CD4-positive, alpha-beta T cell treated with Interferon gamma for 1 hour (primary cell): ENCODE results near the gene UCK2.
A peak's percentile ranks its signal among the peaks of the same experiment; 100 is the strongest.

Source experiments
- DNase-seq: peaks from one replicate; pipeline ENCODE4 v3.0.0-alpha.2; 2020

The UCK2 gene

DNA sequence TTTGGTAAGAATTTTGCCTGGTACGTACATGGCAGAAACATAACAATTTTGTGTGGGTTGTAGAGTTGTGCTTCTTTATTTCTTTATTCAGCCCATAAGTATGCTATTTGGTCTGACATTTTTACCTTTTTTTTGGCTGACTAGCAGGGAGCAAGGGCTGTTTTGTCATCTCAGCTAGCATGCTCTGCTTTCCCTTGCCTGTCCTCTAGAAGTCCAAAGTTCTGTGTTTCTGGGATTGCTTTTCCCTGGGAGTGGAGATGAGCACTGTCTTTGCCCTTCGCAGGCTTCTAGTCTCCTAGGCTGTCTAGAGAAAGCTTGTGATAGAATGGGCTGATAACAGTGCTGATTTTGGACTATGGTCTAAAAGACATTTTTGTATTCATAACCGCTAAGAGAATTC lies 7.5 kb downstream of the UCK2 start:
- no peak for DNase-seq

DNA sequence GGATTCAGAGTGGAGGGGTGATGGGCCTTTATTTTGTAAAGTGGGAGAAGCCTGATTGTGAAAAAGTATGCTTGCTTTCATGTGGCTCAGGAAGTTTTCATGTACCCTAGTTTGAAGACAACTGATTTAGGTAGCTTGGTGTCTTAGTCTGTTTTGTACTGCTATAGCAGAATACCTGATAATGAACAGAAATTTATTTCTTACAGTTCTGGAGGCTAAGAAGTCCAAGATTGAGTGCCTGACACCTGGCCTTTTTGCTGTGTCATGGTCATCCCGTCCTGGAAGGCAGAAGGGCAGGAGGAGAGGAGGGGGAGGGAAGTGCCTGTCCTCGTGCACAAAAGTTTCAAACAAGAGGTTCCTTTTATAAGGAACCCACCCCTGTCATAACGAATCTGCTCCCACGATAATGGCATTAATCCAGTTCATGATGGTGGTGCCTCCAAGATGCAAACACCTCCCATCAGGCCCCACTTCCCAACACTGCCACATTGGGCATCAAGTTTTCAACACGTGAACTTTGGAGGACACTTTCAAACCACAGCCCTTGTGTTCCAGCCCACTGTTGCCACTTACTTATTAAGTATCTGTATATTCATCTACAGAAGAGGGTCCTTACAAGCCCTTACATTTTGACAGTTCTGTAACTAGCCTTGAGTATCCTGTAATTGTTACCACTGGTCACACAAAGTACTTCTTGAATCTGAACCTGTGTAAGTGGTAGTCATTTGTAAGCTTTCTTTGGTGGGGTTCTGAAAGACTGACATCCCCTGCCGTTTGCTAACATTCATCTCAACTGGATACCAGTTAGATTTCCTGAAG lies 9.5 kb downstream of the UCK2 start:
- no peak for DNase-seq

DNA sequence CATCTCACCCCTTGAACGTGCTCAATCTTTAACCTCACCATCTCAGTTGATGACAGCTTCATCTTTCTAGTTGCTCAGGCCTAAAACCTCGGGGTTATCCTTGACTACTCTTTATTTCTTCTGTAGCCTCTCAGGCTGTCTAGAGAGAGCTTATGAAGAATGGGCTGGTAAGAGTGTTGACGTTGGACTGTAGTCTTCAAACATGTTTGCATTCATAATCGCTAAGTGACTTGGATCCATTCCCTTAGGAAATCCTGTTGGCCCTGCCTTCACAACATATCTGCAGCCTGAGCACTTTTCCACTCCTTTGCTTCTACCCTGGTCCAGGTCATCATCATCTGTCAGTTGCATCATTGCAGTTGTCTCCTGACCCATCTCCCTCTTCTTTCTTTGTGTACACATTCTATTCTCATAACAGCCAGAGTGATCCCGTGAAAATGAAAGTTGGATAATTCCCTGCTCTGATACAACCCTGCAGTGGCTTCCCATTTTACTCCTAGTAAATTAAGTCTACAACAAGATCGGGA lies 10.5 kb downstream of the UCK2 start:
- no peak for DNase-seq

DNA sequence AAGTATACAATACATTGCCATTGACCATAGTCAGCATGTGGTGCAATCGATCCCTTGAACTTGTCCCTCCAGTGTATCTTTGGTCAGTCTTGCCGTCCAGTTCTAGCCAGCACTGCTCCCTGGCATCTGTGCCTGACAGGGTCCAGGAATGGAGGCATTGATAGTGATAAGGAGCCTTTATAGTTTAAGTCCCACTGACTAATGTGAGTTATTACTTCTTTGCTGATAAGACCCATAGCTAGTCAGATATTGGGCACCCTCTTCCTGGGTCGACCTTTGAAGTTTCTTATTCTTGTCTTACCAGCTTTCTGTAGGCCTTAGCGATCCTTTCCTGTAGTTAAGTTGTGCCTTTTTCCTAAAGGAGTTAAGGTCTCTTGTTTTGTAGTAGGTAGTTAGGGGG lies 13.0 kb downstream of the UCK2 start:
- DNase-seq, result no peak

DNA sequence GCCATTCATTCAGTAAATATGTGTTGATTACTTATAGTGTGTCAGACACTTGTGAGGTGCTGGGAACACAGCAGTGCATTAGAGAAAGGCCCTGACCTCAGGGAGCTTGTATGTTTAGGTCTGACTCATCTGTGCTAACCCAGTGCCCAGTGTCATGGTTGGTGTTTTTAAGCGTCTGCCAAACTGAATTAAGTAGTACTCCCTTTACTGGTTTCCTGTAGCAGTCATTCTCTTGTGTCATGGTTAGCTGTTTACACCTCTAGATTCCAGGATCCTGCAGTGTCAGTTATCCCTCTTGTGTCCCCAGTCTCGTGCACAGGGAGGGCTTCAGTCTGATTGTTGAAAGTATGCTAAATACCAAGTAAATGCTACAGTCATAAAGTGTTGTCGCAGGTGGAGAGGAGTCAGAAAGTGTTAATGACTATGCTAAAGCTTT lies 14.2 kb downstream of the UCK2 start:
- no peak for DNase-seq

DNA sequence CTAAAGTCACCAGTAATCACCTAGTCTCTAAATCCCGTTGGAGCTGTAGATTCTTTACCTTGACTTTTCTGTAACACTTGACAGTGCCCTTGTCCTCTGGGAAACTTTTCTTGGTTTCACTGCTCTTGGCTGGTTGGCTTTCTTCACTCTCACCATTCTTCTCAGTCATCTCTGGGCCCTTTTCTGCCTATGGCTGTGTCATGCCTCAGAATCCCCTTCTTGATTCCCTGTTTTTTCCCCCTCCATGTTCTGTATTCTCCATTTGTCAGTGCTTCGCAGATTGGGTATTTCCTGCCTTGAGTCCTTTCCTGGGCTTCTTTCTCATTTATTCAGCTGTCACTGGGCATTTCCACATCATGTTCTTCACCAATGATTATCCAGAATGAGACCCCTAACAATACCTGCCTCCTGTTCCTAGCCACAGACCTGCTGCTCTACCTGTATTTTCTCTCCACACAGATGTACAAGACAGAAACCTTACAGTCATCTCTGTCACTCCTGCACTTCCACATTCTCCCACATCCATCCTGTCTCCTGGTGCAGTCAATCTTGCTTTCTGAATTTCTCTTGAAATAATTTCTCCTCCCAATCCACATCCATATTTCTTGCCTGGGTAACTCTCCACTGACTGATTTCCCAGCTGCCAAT lies 14.7 kb downstream of the UCK2 start:
- no peak for DNase-seq

DNA sequence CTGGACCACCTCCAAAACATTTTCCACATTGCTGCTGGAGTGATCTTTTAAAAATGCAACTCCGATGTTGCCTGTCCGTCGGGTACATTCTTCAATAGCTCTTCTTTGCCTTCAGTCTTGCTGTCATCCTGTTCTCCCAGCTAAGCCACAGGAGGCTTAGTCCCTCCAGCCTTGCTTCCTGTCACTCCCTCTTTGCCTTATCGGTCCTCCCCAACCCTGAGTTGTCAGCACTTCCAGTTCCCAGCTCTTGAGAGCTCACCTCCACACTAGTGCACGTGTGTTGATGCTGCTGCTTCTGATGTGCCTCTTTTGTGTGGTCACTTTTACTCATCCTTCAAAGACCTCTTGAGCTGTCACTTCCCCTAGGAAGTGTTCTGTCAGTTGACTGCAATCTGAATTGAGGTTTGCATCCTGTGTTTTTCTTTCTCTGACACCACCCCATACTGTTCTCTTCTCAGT lies 15.3 kb downstream of the UCK2 start:
- no peak for DNase-seq

DNA sequence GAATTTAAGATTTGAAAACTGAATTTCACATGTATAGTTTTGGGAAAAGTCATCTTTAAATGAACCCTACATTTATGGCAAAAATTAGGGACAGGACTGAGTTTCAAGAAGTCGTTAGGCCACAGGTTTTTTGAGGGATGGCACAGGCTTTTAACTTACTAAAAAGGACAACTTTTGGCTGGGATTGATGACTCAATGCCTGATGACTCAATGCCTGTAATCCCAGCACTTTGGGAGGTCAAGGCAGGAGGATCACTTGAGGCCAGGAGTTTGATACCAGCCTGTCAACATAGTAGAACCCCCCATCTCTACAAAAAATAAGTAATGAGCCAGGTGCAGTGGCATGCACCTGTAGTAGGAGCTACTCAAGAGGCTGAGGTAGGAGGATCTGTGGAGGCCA lies 15.9 kb downstream of the UCK2 start:
- DNase-seq, result no peak

DNA sequence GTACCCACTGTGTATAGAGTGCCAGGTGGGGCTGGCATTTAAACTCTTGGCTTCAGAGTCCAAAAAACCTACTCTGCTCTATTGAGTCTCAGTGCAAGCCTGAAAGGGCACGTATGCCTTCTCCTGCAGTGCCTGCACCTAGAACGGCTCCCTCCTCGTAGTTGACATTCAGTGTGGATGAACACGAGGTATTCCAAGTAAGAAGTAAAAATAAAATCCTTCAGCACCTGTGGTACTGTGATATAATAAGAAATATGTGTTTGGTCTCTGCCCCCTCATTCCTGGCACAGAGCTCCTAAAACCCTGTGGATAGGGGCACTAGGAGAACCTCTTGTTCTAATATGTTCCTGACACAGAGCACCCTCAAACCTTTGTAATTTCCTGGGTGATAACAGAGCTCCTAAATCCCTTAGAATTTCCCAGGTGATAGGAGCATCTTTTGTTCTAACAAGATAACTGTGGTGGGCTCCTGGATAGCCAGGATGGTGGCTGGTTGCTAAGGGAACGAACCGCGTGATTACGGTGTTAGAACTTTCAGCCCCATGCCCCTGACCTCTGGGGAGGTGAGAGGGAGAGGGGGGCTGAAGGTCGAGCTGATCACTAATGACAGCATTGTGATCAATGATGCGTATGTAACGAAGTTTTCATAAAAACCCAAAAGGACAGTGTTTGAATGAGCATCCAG lies 16.8 kb downstream of the UCK2 start:
- no peak for DNase-seq

DNA sequence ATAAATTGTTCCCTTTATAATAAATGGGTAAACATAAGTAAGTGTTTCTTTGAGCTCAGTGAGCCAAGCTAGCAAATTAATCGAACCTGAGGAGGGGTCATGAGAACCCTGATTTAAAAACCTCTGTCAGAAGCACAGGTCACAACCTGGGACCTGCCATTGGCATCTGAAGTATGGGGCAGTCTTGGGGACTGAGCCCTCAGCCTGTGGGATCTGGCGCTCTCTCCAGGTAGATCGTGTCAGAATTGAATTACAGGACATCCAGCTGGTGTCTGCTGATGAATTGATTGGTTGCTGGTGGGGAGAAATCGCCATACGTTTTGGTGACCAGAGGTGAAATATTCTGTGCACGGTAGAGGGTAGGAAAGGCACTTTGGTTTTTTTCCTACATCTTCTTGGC lies 17.5 kb downstream of the UCK2 start:
- no peak for DNase-seq

DNA sequence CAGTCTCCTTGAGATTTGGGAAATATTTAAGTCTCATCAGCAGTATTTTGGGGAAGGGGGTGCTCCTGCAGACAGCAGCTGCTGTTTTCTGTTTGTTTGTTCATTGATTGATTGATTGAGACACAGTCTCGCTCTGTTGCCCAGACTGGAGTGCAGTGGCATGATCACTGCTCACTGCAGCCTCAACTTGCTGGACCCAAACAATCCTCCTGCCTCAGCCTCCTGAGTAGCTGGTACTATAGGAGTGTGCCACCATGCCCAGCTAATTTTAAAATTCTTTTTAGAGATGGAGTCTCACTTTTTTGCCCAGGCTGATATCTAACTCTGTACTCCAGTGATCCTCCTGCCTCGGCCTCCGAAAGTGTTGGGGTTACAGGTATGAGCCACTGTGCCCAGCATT lies 18.2 kb downstream of the UCK2 start:
- no peak for DNase-seq

DNA sequence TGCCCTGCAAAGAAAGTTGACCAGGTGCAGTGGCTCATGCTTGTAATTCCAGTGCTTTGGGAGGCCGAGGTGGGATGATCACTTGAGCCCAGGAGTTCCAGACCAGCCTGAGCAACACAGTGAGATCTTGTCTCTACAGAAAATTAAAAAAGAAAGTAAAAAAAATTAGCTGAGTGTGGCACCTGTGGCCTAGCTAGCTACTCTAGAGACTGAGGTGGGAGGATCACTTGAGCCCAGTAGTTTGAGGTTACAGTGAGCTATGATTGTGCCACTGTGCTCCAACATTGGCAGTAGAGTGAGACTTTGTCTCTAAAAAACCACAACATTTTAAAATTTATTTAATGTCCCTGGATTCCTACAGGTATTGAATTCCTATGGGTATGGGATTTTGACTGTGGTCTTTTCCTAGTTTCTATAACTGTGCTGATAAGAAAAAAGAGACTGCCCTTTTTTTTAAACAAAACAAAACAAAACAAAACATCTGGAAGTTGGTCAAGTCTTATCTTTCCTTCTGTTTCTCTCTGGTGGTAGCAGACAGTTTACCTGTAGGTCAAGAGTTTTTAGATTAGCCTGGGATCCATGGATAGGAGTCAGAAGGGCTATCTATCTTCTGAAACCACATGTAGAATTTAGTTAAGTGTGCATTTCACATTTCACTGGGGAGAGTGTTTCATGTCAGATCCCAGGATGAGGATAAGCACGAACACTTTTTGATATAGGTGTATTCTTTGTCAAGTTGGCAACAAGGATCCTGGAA lies 18.8 kb downstream of the UCK2 start:
- no peak for DNase-seq

DNA sequence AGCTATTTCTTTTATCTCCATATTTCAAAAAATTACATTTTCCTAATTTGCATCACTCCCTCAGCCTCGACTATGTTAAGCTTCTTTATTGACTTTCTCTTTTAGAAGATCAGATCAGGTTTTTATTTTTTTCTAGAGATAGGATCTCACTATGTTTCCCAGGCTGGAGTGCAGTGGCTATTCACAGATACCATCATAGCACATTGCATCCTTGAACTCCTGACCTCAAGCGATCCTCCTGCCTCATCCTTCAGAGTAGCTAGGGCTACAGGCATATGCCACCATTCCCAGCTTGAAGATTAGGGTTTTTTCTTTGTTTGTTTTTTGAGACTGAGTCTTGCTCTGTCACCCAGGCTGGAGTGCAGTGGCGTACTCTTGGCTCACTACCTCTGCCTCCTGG lies 20.1 kb downstream of the UCK2 start:
- DNase-seq, result no peak

DNA sequence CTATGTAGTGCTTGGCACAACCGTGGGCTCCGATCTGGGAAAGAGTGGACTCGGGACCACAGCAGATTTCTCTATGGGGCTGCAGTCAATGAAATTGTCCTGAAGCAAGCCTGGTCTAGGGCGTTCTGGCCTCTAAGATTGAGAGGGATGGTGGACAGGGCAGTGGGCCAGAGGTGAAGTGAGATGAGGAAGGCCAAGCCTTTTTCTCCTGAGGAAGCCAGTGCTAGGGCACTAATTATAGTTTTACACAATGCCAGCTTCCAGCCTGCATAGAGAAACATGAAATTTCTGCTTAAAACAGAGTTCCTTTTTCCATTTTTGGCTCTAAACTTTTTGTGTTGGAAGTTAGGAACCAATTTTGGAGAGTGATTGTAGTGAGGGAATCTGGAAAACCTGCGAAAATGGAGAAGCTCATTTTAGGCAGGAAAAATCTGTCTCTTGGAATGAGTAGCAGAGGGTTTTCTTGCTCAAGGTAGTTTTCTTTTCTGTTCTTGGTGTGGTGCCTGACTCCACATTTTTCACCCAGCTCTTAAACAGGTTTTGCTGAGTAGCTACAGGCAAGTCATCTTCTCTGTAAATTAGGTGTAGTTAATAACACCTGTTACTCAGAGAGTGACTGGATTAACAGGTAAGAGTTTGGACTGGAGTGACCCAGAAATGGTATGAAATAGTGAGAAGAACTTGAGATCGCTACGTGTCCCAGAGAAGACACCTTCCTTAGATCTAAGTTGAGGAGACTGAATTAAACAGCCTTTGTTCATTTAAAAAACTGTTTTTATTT lies 22.1 kb downstream of the UCK2 start:
- no peak for DNase-seq

DNA sequence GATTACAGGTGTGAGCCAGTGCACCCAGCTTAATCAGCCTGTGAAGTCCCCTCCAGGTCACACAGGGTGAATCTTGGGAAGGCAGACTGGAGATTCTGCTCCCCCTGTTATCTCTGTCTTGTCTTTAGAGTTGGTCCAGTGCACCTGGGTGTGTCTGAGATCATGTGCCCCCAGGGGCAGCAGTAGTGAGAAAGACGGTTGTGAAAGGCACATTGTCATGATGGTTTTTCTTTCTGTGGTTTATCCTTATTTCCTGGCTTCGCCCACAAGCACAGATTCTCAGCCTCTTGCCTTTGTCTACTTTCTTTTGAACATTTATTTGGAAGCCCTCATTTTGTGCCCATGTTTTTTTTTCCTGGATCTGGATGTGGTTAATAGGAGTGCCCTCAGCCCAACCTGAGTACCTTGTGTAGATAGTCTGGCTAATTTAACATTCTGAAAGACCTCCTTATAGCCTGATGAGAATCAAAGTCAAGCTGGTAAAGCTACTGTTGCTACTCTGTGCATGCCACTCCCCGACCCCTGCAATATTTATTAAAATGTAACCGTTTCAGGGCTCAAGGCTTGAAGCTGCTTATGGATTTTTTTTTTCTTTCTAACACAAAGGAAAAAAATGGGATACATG lies 23.7 kb downstream of the UCK2 start:
- DNase-seq, result no peak

DNA sequence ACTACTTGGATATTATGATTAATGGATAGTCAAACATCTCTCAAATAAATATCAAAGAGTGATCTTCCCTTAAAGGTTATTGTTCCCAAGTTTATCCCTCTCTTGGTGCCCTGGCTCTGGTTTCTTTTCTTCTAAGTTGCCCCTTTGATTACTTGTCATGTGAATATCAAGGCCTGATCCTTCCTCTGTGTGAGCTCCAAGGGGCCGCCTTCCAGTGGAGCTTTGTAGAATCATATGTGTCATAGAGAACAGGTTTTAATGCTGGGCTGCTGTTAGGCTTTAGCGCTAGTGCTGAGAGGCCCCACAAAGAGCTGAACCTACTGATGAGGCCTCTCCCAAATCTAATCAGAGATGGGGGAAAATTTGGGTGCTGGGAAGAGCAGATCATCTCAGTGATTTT lies 25.5 kb downstream of the UCK2 start:
- no peak for DNase-seq

DNA sequence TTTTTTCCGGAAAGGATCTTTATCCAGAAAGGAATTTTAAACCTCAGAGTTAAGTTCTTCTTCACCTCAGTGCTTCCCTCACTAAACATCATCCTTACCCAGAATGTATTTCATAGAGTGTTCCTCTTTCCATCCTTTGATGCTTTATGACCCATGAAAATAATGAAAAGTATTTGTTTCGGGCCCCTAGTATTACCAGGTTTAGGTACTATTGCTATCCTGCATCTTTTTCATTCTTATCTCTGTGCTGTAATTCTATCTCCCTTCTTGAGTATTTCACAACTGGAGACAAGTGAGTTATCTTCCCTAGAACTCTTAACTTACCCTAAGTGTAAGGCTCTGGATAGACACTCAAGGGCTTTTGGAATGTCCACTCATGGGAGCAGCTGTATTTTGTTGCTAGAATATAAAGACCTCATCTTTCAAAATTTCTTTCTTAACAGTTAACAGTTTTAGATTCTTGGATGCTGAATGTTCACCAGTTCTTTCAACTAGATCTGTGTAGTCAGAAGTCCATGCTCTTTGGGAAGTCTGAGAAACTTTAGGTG lies 26.2 kb downstream of the UCK2 start:
- DNase-seq, result no peak

DNA sequence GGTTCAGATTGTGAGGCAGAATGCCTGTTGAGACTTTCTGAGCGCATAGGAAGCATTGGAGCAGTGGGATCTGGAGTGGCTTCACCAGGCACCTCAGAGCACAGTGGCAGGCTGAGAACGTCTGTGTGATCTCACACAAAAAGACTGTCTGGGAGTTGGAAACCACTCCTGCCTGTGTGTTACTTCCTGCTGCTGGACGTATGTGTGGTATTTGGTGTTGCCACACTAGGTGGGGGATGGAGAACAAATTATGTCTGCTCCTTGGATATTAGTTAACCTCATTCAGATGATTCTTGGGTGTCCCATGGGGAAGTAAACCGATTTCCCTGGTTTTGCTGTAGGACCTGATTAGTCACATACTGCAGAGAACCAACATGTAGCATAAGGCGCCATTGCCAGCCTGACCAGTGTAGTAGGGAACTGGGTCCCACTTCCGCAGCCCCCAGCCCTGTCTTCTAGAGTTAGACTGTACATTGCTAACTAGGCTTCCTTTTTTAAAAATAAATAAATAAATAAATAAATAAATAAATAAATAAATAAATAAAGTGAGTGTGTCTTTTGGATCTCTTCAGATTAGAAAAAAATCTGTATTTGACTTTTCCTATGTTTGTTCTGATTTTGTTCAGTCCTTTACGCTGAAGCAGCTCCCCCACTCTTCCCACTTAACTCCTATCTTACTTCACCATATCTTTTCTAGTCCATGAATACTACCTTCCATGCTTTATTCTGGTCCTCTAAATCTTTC lies 26.9 kb downstream of the UCK2 start:
- DNase-seq, result peak; percentile 30

DNA sequence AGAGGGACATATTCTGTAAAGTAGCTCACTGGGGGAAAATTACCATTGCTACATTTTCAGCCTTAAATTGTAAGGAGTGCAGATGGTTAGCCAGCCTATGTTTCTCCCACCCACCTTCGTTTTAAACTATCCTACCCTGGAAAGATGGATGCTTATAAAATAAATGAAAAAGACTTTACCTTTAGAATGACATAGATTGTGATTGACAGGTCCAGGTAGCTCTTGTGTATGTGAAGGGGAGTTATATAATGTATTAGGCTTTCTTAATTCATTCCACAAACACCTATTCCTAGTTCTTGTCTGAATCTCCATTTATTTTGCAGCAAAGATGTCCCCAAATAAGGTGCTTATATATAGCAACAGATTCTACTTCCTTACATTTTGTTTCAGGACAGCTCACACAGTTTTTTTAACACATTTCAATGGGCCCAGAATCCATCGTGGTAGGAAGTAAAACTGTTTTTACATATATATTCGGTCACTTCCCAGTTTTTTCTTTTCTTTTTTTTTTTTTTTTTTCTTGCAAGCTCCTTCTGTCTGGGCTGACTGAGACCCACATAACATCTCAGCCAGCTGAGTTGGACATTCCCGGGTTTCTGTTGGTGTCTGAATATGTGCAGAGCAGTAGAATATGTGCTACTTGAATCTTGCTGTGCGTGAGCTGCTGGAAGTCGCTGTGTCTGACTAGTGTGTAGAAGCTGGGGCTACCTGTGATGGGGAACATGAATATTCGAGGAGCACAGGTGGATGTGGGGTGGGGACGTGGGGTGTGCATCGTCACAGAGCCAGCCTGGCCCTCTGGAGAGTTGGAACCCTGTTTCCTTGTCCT lies 27.8 kb downstream of the UCK2 start:
- DNase-seq, result no peak

DNA sequence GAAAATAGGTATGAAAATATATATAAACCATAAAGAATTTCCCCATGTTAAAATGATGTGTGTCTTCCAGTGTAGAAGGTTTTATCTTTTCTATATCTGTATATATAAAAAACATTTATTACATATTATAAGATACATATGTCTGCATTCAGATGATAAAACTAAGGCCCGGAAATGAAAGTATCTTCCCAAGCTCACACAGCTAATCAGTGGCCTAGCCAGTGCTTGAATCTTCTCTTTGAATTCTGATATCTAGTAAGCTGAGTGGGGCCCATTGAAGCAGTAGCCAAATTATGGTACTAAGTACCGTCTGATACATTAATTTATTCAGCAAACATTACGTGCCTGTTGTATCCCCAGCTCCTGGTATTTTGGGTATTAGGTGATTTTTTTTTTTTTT lies 28.6 kb downstream of the UCK2 start:
- no peak for DNase-seq
